Loucy (cell line): ENCODE results near the gene CAMTA1.

ENCODE experiments used
- H2AFZ ChIP-seq: fragments of 200-600 bp; sonication (generic); 2 replicates; pipeline ENCODE4 v1.6.0; 2016; ENCODE audit warnings: antibody characterized with exemption, mild to moderate bottlenecking, low read length, moderate library complexity
- H3F3A ChIP-seq: fragments of 200-600 bp; 2 replicates; pipeline ENCODE4 v1.6.0; 2016; ENCODE audit warnings: antibody characterized with exemption, low read depth, mild to moderate bottlenecking
- H3K27me3 ChIP-seq: fragments of 200-600 bp; sonication (generic); 2 replicates; pipeline ENCODE4 v1.6.1; 2014; ENCODE audit warnings: low read length, mild to moderate bottlenecking; ENCODE audit not compliant: insufficient read depth, poor library complexity, severe bottlenecking
- H3K36me3 ChIP-seq: fragments of 200-600 bp; sonication (generic); 2 replicates; pipeline ENCODE4 v1.6.1; 2016; ENCODE audit warnings: low read length; ENCODE audit not compliant: insufficient read depth
- H3K4me1 ChIP-seq: fragments of 200-600 bp; sonication (generic); 2 replicates; pipeline ENCODE4 v1.5.1; 2014; ENCODE audit warnings: low read length, mild to moderate bottlenecking; ENCODE audit not compliant: insufficient read depth, poor library complexity, severe bottlenecking
- H3K4me2 ChIP-seq: fragments of 200-600 bp; sonication (generic); 2 replicates; pipeline ENCODE4 v1.6.0; 2014; ENCODE audit warnings: antibody characterized with exemption, low read length, low read depth, mild to moderate bottlenecking; ENCODE audit not compliant: poor library complexity, severe bottlenecking
- H3K4me3 ChIP-seq: fragments of 200-600 bp; sonication (generic); 2 replicates; pipeline ENCODE4 v1.5.1; 2014; ENCODE audit warnings: low read length, mild to moderate bottlenecking, mixed read lengths; ENCODE audit not compliant: poor library complexity, severe bottlenecking
- H3K79me2 ChIP-seq: fragments of 200-600 bp; sonication (generic); 2 replicates; pipeline ENCODE4 v1.6.1; 2014; ENCODE audit warnings: low read length; ENCODE audit not compliant: insufficient read depth
- H3K9ac ChIP-seq: fragments of 200-600 bp; sonication (generic); 2 replicates; pipeline ENCODE4 v1.6.0; 2014; ENCODE audit warnings: mild to moderate bottlenecking, low read depth, low read length, moderate library complexity; ENCODE audit not compliant: poor library complexity, severe bottlenecking
- H3K9me2 ChIP-seq: fragments of 200-600 bp; sonication (generic); replicated peaks from 2 replicates; pipeline ENCODE4 v1.6.1; 2016; ENCODE audit warnings: low read depth, low read length, mixed read lengths
- H3K9me3 ChIP-seq: fragments of 200-600 bp; sonication (generic); 2 replicates; pipeline ENCODE4 v1.6.1; 2014; ENCODE audit warnings: mild to moderate bottlenecking, antibody characterized with exemption, low read length, low read depth; ENCODE audit not compliant: insufficient read depth
- H4K20me1 ChIP-seq: fragments of 200-600 bp; sonication (generic); 2 replicates; pipeline ENCODE4 v1.6.0; 2014; ENCODE audit warnings: antibody characterized with exemption, low read length, mild to moderate bottlenecking; ENCODE audit not compliant: insufficient read depth, poor library complexity, severe bottlenecking
- CTCF ChIP-seq: fragments of 200-600 bp; sonication (generic); conservative IDR thresholded peaks from 2 replicates; pipeline ENCODE4 v1.5.1; 2014; ENCODE audit warnings: mild to moderate bottlenecking, antibody characterized with exemption, low read length
- EZH2phosphoT487 ChIP-seq: fragments of 200-600 bp; IDR thresholded peaks from 2 replicates; pipeline ENCODE4 v1.6.1; 2018; ENCODE audit warnings: antibody characterized with exemption, mild to moderate bottlenecking, moderate library complexity, borderline replicate concordance

Gene CAMTA1

GRCh38 chr1:7721940-7722669 lies 936.9 kb downstream of the CAMTA1 start:
- H3K36me3 ChIP-seq = no peaks in the 10 kb centered on the region

GRCh38 chr1:7722670-7723012 lies 937.4 kb downstream of the CAMTA1 start:
- Histone ChIP-seq H3K27me3 (no peaks in the 10 kb centered on the region), H3K4me1 (no peaks in the 10 kb centered on the region), H2AFZ (no peak overlapping the region), H3K9me3 (no peaks in the 10 kb centered on the region), H3K36me3 (no peaks in the 10 kb centered on the region), H3K4me3 (no peak overlapping the region), H3K9ac (no peak overlapping the region), H3K9me2 (no peaks in the 10 kb centered on the region), H3K4me2 (no peak overlapping the region), H4K20me1 (no peaks in the 10 kb centered on the region), H3K79me2 (no peaks in the 10 kb centered on the region), H3F3A (no peaks in the 10 kb centered on the region)
- TF ChIP-seq EZH2phosphoT487 = no peak
- TF ChIP-seq CTCF = no peak

More at GRCh38 chr1:7721940-7722669, 936.9 kb downstream of the CAMTA1 start:
- H3K4me1 ChIP-seq = no peaks in the 10 kb centered on the region
- no peaks in the 10 kb centered on the region for H3K9me2 ChIP-seq
- TF ChIP-seq CTCF = no peak
- TF ChIP-seq EZH2phosphoT487 = no peak
- no peak overlapping the region for H3K9ac ChIP-seq
- H2AFZ ChIP-seq = no peak overlapping the region
- H3K4me3 ChIP-seq = no peak overlapping the region
- H4K20me1 ChIP-seq = no peaks in the 10 kb centered on the region
- H3K79me2 ChIP-seq = no peaks in the 10 kb centered on the region
- H3K9me3 ChIP-seq = no peaks in the 10 kb centered on the region
- H3K27me3 ChIP-seq = no peaks in the 10 kb centered on the region
- no peaks in the 10 kb centered on the region for H3F3A ChIP-seq
- no peak overlapping the region for H3K4me2 ChIP-seq

GRCh38 chr1:7726623-7727022 lies 941.4 kb downstream of the CAMTA1 start:
- TF ChIP-seq CTCF (no peak), EZH2phosphoT487 (no peak)
- Histone ChIP-seq H3F3A (no peaks in the 10 kb centered on the region), H2AFZ (no peak overlapping the region), H3K4me2 (no peak overlapping the region), H3K36me3 (no peaks in the 10 kb centered on the region), H3K4me1 (no peaks in the 10 kb centered on the region), H3K4me3 (no peak overlapping the region), H3K9ac (no peak overlapping the region), H3K9me2 (no peaks in the 10 kb centered on the region), H3K79me2 (no peaks in the 10 kb centered on the region), H3K9me3 (no peaks in the 10 kb centered on the region), H3K27me3 (no peaks in the 10 kb centered on the region), H4K20me1 (no peaks in the 10 kb centered on the region)
